ENCODE data around the gene ALG14. TPM values are rescaled to one million over a fixed set of nuclear protein-coding genes. Genes with fewer than 3 reads are reported as not detected.
"Not testable (repeated sequence)": the region's sequence is repeated elsewhere in the genome, so short reads cannot be mapped to it uniquely, and the experiment has no call there.

Gene ALG14
- total RNA-seq, 3 donors from 2014 or later: 1.2 to 1.6 (median 1.4) TPM

GRCh38 chr1:94999456-95000131, 73.2 kb downstream of the ALG14 start:
- H3K4me1 ChIP-seq: no peaks in the 10 kb centered on the region
- H3K36me3 ChIP-seq: no peaks in the 10 kb centered on the region
- no peak overlapping the region for H3K27ac ChIP-seq
- H3K27me3 ChIP-seq: no peaks in the 10 kb centered on the region
- no peaks in the 10 kb centered on the region for H3K9me3 ChIP-seq
- intact Hi-C loops (cut with DNase I; ENCODE audit: low total_unique reads): no loop called here
- no peak overlapping the region for H3K4me3 ChIP-seq
- DNase-seq (ENCODE audit: low spot score in 2 of 2): no peak
- TF ChIP-seq CTCF (IDR thresholded peaks at IDR 0.05) (no peak), POLR2AphosphoS5 (IDR thresholded peaks at IDR 0.05) (no peak), POLR2A (IDR thresholded peaks at IDR 0.05) (no peak)

- no peaks in the 10 kb centered on the region for H3K36me3 ChIP-seq
- TF ChIP-seq POLR2A (IDR thresholded peaks at IDR 0.05) (no peak), POLR2AphosphoS5 (IDR thresholded peaks at IDR 0.05) (no peak), CTCF (IDR thresholded peaks at IDR 0.05) (no peak)
- H3K27ac ChIP-seq: no peak overlapping the region
- H3K27me3 ChIP-seq: no peaks in the 10 kb centered on the region
- H3K9me3 ChIP-seq: no peaks in the 10 kb centered on the region
- intact Hi-C loops (cut with DNase I; ENCODE audit: low total_unique reads): no loop called here
- no peak for DNase-seq (ENCODE audit: low spot score in 2 of 2)
- no peaks in the 10 kb centered on the region for H3K4me1 ChIP-seq
- H3K4me3 ChIP-seq: no peak overlapping the region
Observed at GRCh38 chr1:94998748-94999147, 74.0 kb downstream of the ALG14 start.

GRCh38 chr1:94998114-94998513, 74.6 kb downstream of the ALG14 start:
- intact Hi-C loops (cut with DNase I; ENCODE audit: low total_unique reads): no loop called here
- no peaks in the 10 kb centered on the region for H3K36me3 ChIP-seq
- no peak for TF ChIP-seq POLR2A (IDR thresholded peaks at IDR 0.05)
- no peak for TF ChIP-seq CTCF (IDR thresholded peaks at IDR 0.05)
- TF ChIP-seq POLR2AphosphoS5 (IDR thresholded peaks at IDR 0.05): no peak
- H3K4me3 ChIP-seq: no peak overlapping the region
- no peaks in the 10 kb centered on the region for H3K9me3 ChIP-seq
- DNase-seq (ENCODE audit: low spot score in 2 of 2): no peak
- no peaks in the 10 kb centered on the region for H3K4me1 ChIP-seq
- H3K27me3 ChIP-seq: no peaks in the 10 kb centered on the region
- no peak overlapping the region for H3K27ac ChIP-seq

GRCh38 chr1:94995536-94995935, 77.2 kb downstream of the ALG14 start:
- H3K4me1 ChIP-seq; H3K9me3 ChIP-seq; H3K27ac ChIP-seq; H3K27me3 ChIP-seq; intact Hi-C loops (cut with DNase I; ENCODE audit: low total_unique reads); H3K4me3 ChIP-seq; H3K36me3 ChIP-seq; DNase-seq (ENCODE audit: low spot score in 2 of 2): not testable (repeated sequence)

GRCh38 chr1:94994805-94995204, 77.9 kb downstream of the ALG14 start:
- Histone ChIP-seq H3K27me3 (no peaks in the 10 kb centered on the region), H3K4me1 (no peaks in the 10 kb centered on the region), H3K9me3 (no peaks in the 10 kb centered on the region), H3K36me3 (no peaks in the 10 kb centered on the region), H3K27ac (peak overlapping the region; percentile 39 to 44), H3K4me3 (no peak overlapping the region)
- no peak for DNase-seq (ENCODE audit: low spot score in 2 of 2)
- intact Hi-C loops (cut with DNase I; ENCODE audit: low total_unique reads): no loop called here
- TF ChIP-seq CTCF (IDR thresholded peaks at IDR 0.05) (no peak), POLR2A (IDR thresholded peaks at IDR 0.05) (no peak), POLR2AphosphoS5 (IDR thresholded peaks at IDR 0.05) (no peak)
